Sciatic nerve (tissue), 2 donors: Measurements from ENCODE around the gene BRICD5. TPM values are rescaled to one million over a fixed set of nuclear protein-coding genes. Genes with fewer than 3 reads are reported as not detected.

Source experiments
- ATAC-seq: fragments of 200-7000 bp; cut with Tn5 transposase; one replicate; pipeline ENCODE4 v1.9.1; 2020; ENCODE audit warnings: mild to moderate bottlenecking, moderate library complexity
- DNase-seq: peaks from one replicate; pipeline ENCODE4 v3.0.0-alpha.2; 2020; ENCODE audit warnings: low spot score
- intact Hi-C: fragments of 100-400 bp; cut with DNase I; formaldehyde crosslinking; loops from one replicate; pipeline ENCODE4 v1.14.2; 2022
- total RNA-seq: library from RNA; stranded (reverse); fragmentation: NEBNext Ultra II Directional; extraction: Animal tissue kit (Norgen Biotek cat#: 25700); gene quantifications from one replicate; pipeline ENCODE4 v1.2.1, GENCODE V29; 2021
- donor health status: DM: no; HTN: no; CAD: no.
- donor health status: DM: no; HTN: no; CAD: no.

The BRICD5 gene
- total RNA-seq, 1 donor from 2014 or later: 9.9 TPM

- DNase-seq (no peak), ATAC-seq (no peak)
- intact Hi-C loops: no loop called here
These were observed 28.4 kb upstream of the BRICD5 start for GRCh38 chr16:2238838-2239675.

- DNase-seq (no peak), ATAC-seq (no peak)
- intact Hi-C loops: no loop called here
These were observed 27.6 kb upstream of the BRICD5 start for GRCh38 chr16:2238150-2238837.

DNA sequence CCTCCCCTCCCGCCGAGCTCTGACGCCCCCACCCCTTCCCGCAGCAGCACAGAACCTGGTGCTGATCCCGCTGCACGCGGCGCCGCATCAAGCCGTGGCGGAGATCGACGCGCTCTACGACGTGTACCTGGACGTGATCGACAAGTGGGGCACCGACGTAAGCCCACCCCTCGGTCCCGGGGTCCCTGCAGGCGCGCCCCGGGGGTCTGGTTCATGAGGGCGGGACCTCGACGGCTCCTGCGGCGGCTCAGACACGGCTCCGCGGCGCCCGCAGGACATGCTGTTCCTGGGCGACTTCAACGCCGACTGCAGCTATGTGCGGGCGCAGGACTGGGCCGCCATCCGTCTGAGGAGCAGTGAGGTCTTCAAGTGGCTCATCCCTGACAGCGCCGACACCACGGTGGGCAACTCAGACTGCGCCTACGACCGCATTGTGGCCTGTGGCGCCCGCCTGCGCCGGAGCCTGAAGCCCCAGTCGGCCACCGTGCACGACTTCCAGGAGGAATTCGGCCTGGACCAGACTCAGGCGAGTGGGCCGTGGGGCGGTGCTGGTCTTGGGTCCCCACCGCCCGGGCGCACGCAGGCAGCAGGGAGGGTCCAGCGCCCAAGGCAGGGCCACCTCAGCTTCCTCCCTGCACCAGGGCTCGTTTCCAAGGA, 27.0 kb upstream of the BRICD5 start:
- DNase-seq: no peak
- no peak for ATAC-seq
- intact Hi-C loops: no loop called here

DNA sequence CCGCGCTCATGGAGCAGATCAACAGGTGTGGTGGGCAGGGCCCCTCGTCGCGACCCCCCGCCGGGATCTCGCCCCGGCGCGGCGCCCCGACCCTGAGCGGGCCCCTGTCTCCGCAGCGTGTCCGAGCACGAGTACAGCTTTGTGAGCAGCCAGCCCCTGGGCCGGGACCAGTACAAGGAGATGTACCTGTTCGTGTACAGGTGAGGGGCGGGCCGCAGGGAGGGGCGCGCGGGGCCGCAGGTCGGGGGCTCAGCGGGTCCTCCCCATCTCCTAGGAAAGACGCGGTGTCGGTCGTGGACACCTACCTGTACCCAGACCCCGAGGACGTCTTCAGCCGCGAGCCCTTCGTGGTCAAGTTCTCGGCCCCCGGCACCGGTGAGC, 26.4 kb upstream of the BRICD5 start:
- intact Hi-C loops: no loop called here
- DNase-seq: no peak
- no peak for ATAC-seq

DNA sequence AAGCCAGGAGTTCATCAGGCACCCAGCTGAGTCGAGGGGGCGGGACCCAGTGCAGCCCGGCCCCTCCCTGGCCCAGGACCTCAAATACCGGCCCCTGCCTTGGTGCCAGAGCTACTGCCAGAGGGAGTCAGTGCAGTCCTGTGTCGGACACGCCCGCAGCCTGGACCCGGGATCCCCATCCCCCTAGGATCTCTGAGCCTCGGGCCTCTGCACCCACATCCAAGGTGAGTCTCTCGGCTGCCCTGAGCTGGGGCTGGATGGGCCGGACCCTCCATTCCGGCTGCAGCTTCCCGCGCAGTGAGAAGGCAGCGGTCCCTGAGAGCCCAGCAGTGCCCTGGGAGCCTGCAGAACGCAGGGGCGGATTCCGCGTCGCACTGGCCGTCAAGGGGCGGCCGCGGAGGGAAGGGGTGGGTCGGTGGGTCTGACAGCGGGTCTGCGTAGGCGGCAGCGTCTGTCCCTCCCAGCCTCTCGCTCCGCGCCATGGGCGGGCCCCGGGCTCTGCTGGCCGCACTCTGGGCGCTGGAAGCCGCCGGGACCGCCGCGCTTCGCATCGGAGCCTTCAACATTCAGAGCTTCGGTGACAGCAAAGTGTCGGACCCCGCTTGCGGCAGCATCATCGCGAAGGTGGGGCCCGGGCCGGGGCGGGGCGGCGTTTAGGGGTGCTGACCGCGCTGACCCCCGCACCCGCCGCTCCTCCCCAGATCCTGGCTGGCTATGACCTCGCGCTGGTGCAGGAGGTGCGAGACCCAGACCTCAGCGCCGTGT, 25.9 kb upstream of the BRICD5 start, which contains the start of gene DNASE1L2:
Gene DNASE1L2, plus strand, starts transcription at position 108 of the 765 bp plus-strand sequence. Its CDS starts 373 bp downstream, at position 481.
- intact Hi-C loops: no loop called here
- DNase-seq (no peak), ATAC-seq (peak; percentile 33)

DNA sequence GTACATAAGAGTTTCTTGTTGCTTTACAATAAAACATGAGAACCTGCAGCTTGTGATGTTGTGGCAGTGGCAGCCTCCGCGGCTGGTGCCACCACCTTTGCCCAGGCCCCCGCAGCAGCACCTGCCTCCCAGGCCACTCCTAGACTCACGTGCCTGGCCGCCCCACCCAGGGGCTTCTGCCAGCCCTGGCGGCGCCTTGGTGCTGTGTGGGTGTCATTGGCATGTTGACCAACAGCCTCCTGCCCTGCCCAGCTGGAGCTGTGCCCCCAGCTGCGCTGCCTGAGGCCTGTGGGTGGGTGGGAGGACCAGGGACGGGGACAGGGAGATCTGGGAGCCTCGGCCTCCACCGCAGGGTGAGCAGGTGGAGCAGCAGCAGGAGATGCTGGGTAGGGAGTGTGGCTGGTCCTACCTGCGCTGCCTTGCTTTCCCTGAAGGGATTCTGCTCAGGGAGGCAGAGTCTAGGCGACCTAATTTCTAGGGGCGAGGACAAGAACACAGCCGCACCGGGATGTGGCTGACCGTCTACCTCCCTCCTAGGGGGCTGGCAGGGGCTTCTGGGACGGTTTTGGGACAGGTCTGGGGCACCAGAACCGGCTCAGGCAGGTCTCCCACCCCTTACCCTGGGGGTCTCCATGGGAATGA, 25.2 kb upstream of the BRICD5 start:
- peak; percentile 1 for ATAC-seq
- intact Hi-C loops: no loop called here
- DNase-seq: no peak

GRCh38 chr16:2235234-2235651, 24.6 kb upstream of the BRICD5 start:
- ATAC-seq: no peak
- DNase-seq: no peak
- intact Hi-C loops: no loop called here

GRCh38 chr16:2234813-2235170, 24.1 kb upstream of the BRICD5 start:
- no peak for ATAC-seq
- intact Hi-C loops: no loop called here
- no peak for DNase-seq

- intact Hi-C loops: no loop called here
- no peak for ATAC-seq
- DNase-seq: no peak
These were observed 23.5 kb upstream of the BRICD5 start for GRCh38 chr16:2233872-2234812.

DNA sequence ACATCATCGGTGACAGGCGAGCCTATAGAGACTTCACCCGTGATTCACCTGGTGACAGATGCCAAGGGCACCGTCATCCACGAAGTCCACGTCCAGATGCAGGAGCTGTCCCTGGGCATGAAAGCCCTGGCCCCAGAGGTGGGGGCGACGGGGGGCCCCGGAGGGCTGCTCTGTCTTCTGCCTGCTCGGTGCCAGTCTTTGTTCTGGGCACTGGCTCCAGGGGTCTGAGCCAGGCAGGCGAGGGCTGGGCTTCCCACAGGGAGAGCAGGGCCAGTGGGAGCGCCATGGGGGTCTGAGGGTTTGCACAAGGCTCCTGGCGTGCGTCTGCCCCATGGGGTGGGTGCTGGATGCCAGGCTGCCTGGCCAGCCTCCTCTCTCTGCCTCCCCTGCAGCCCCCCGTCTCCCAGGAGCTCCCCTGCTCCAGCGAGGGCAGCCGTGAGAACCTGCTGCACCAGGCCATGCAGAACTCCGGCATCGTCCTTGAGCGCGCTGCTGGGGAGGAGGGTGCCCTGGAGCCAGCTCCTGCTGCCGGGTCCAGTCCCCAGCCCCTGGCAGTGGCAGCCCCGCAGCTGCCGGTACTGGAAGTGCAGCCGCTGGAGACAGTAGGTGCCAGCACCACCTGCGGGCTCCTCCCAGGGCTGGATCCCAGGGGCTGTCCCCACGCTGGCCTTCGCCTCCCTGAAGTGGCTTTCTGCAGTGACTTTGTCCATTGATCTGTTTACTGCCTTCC, 22.5 kb upstream of the BRICD5 start:
- DNase-seq (no peak), ATAC-seq (no peak)
- intact Hi-C loops: no loop called here

DNA sequence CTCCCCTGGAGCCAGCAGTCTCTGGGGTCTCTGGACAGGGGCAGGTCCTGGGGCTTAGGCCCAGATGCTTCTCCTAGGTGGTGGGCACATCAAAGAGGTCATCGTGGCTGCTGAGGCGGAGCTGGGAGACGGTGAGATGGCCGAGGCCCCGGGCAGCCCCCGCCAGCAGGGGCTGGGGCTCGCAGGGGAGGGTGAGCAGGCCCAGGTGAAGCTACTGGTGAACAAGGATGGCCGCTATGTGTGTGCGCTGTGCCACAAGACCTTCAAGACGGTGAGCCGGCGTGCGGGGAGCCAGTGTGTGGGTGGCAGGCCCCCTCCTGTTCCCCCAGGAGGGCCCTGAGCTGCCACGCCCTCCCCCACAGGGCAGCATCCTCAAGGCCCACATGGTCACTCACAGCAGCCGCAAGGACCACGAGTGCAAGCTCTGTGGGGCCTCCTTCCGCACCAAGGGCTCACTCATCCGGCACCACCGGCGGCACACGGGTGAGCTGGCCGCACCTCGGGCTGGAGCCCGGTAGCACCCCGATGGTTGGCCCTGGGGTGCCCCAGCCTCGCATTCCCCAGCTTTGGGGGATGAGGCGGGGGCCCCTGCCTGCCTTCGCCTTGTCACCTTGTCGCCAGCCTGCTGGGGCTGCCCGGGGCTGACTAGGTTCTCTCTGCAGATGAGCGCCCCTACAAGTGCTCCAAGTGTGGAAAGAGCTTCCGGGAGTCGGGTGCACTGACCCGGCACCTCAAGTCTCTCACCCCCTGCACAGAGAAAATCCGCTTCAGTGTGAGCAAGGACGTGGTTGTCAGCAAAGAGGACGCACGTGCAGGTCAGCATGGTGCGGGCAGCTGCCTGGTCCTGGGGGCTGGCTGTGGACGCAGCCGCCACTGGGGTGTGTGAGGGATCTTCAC, 21.7 kb upstream of the BRICD5 start:
- no peak for DNase-seq
- no peak for ATAC-seq
- intact Hi-C loops: no loop called here

DNA sequence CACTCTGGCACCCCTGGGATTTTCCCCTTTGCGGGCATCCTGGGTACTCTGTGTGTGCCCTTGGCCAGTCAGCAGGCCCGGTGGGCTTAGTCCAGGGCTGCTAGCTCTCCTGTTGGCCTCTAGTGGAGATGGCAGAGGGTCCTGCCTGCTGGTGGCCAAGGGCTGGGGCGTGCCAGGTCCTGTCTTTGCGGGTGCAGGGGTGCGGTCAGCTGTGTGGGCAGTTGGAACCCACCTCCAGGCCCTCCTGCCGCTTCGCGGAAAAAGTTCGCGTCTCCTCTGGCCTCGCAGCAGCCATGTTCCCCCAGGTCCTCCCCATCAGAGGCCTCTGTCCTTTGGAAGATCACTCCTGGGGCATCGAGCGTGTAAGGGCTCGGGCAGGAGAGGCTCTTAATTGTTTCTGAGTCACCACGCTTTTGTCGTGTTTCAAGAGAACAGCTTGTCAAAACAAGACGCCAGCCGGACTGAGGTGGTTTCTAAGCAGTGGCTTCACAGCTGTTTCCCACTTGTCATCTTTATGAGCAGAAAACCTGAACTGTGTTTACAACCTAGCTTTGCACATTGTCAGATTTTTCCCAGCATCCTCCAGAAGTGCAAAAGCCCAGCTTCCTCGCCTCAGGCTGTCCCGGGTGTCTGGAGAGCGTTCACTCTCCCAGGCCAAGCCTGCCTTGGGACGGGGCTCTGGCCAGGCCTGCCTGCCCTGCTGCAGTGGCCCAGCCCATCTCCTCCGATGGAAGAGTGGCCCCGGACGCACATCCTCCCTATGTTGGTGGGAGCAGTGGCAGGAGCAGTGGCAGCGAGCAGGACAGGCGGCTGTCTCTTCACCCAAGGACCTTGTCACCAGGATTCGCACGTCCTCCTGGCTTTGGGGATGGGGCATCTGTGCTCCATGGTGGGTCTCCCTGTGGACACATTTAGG, 20.6 kb upstream of the BRICD5 start:
- ATAC-seq (no peak), DNase-seq (no peak)
- intact Hi-C loops: no loop called here

DNA sequence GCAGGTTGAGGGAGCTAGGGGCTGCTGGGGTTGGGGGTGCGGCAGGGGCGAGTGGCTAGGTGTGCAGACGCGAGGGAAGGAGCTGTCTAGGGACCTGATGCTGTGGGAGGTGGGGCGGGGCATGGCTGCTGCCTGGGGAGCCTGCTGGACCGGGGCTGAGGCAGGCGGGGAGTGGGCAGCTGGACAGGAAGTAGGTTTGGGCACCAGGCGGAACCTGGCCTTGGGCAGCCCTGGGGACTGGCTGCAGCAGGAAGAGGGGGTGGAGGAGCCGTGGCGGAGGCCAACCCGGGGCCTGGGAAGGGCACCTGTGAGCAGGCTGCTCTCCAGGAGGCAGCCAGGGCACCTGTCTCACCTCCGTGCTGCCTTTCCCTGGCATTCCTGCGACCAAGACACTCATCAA, 19.7 kb upstream of the BRICD5 start:
- DNase-seq (no peak), ATAC-seq (no peak)
- intact Hi-C loops: no loop called here

- intact Hi-C loops: no loop called here
- no peak for ATAC-seq
- DNase-seq: no peak
These were observed 19.1 kb upstream of the BRICD5 start for GRCh38 chr16:2229632-2230250.

DNA sequence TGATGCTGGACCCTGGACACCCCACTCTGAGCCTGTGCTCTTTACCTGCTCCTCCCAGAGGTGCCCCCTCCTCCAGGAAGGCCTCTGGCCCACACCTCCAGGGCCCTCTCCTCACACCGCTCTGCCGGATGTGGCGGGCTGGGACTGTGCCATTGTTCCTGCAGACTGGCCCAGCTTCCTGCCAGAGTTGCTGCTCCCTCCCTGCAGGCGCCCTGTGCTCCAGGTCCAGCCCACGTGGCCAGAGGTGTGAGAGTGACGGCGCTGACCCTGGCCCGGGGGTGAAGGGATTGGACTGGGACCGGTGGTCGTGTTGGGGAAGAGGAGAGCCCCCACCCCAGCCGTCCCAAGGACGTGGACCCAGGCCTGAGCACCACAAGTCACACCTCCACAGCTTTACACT, 18.4 kb upstream of the BRICD5 start:
- intact Hi-C loops: no loop called here
- ATAC-seq (no peak), DNase-seq (no peak)
